BJ (cell line): ENCODE measurements around the gene CDH22. TPM values are rescaled to one million over a fixed set of nuclear protein-coding genes. Genes with fewer than 3 reads are reported as not detected.

Experiments used
- CTCF ChIA-PET: fragments of 350-600 bp; formaldehyde crosslinking; extraction: SDS; loops from one replicate; lab custom pipeline; 2021; ENCODE audit warnings: antibody characterized with exemption, inconsistent platforms; lab: Yijun Ruan, JAX
- POLR2A ChIA-PET: fragments of 300-600 bp; sonication (Branson Sonifier 250); formaldehyde crosslinking; extraction: SDS; loops from one replicate; lab custom pipeline; 2021; ENCODE audit warnings: antibody characterized with exemption; lab: Charles Lee
- DNase-seq: peaks from one replicate; pipeline ENCODE4 v3.0.0-alpha.2; 2011; ENCODE audit warnings: low read depth
- H3K27me3 ChIP-seq: 2 replicates; pipeline ENCODE4 v1.6.0; 2011; ENCODE audit warnings: low read length; ENCODE audit not compliant: control insufficient read depth, insufficient read depth
- H3K36me3 ChIP-seq: 2 replicates; pipeline ENCODE4 v1.5.1; 2011; ENCODE audit warnings: low read length; ENCODE audit not compliant: control insufficient read depth, insufficient read depth
- H3K4me3 ChIP-seq: 2 replicates; pipeline ENCODE4 v1.5.1; 2011; ENCODE audit warnings: low read depth, mild to moderate bottlenecking, control low read depth, low read length
- CTCF ChIP-seq: IDR thresholded peaks from 2 replicates; pipeline ENCODE4 v1.5.1; 2011; ENCODE audit warnings: low read depth, mild to moderate bottlenecking, control low read depth, inconsistent platforms, low read length, moderate library complexity; ENCODE audit not compliant: insufficient read depth
- polyA plus RNA-seq: library from polyadenylated mRNA; depleted of rRNA; stranded (reverse); fragments of >200 nt; gene quantifications from 2 replicates; pipeline ENCODE4 v1.2.3, GENCODE V29; 2011

CDH22 gene
- polyA plus RNA-seq, 1 experiment, result not detected

DNA sequence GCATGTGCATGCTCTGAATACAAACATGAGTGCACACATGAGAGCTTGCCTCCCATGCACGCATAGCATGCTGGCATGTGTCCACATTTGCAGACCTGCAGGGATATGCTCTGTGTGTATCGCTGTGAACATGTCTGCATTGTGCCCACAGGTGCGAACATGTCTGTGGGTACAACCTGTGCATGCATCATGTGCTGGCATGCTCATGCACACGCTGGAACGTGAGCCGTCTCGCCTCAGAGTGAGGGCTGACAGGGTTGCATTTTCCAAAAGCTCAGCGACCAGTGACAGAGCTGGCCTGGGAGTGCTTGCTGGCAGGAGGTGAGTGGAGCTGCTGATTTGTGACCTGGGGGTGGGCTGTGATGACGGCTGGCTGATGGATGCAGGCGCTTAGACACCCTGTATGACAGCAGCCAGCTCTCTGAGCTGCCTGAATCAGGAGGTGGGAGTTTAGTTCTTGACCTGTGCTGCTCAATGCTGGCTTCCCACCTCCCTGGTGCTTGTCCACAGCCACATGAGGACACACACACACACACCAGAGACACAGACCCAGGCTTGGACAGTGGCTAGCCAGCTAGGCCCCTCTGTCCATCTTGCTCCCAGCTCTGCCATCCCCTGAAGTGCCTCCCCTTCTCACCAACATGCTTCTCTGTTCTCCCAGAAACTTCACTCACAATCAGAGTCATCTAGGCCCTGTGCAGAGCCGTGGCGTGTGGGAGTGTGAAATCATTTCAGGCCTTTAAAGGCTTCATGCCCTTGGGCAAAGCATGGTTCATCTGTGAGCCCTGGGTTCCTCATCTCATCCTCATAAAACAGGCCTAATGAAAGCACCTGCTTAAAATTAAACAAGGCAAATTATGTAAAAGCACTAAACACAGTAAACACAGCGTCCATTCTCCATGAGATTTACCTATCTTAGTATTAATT lies 138.8 kb downstream of the CDH22 start:
- ChIA-PET POLR2A (no interaction called here), CTCF (interaction anchor here (1.2 kb wide), 1 partner anchor 10 kb away, joined by 3 read pairs; no protein-coding TSS in a partner anchor)
- TF ChIP-seq CTCF, result no peak
- H3K4me3 ChIP-seq, result no peak overlapping the region
- DNase-seq, result no peak
- peaks cover 11% of the 10 kb centered on the region for H3K27me3 ChIP-seq
- H3K36me3 ChIP-seq, result no peaks in the 10 kb centered on the region

GRCh38 chr20:46168438-46168837 lies 139.9 kb downstream of the CDH22 start:
- POLR2A ChIA-PET, result no interaction called here
- no peak overlapping the region for H3K4me3 ChIP-seq
- no peak for TF ChIP-seq CTCF
- CTCF ChIA-PET, result interaction anchor here (1.2 kb wide), 1 partner anchor 11 kb away, joined by 3 read pairs; no protein-coding TSS in a partner anchor
- no peak for DNase-seq
- H3K36me3 ChIP-seq, result no peaks in the 10 kb centered on the region
- peaks cover 9% of the 10 kb centered on the region for H3K27me3 ChIP-seq

- TF ChIP-seq CTCF, result no peak
- ChIA-PET CTCF (interaction anchor here (2.4 kb wide), 1 partner anchor 34 kb away, joined by 5 read pairs; no protein-coding TSS in a partner anchor), POLR2A (no interaction called here)
- Histone ChIP-seq H3K4me3 (no peak overlapping the region), H3K27me3 (peaks cover 9% of the 10 kb centered on the region; the same call in 1 of the 2 replicates), H3K36me3 (no peaks in the 10 kb centered on the region)
- no peak for DNase-seq
Observed at GRCh38 chr20:46167080-46167479, 141.2 kb downstream of the CDH22 start.

DNA sequence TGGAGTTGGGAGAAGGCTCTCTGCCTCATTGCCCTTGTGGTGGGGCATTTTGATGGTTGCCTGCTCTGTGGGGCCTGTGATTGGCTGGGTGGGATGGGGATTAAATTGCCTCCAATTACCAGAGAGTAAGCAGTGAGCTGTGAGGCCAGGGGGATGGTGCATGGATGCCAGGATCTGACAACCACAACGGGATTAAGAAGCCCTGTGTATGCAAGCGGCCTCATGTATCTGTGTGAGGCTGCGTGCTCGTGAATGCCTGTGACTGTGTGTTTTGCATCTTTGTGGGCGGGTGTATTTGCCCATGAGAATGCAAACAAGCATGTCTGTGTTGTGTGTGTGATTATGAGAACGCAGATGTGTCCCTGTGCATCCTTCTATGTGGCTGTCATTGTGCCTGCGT lies 144.0 kb downstream of the CDH22 start:
- no peaks in the 10 kb centered on the region for H3K36me3 ChIP-seq
- ChIA-PET CTCF (no interaction called here), POLR2A (no interaction called here)
- H3K27me3 ChIP-seq, result peaks cover 13% of the 10 kb centered on the region
- no peak for TF ChIP-seq CTCF
- DNase-seq, result no peak
- no peak overlapping the region for H3K4me3 ChIP-seq

DNA sequence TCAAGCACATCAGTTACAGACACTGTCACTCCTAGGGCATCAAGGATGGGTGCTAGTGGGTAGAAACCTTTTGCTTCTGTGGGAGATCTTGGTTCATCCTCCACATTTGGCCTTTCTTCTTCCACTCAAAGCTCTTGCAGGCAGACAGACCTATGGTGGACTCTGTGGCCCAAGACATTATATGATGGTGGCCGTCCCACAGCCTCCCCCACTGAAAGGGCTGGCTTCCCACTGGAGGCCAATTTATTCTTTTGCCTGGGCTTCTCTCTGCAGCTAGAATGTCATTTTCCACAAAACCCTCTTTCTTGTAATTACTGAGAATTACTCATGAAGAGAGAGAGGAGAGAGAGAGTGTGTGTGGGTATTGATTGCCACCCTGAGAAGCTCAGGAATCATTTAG lies 146.4 kb downstream of the CDH22 start:
- CTCF ChIA-PET, result interaction anchor here (1.0 to 1.6 kb wide), 3 partner anchors 11 to 140 kb away, joined by 3 to 4 read pairs (median 3); no protein-coding TSS in a partner anchor
- H3K36me3 ChIP-seq, result no peaks in the 10 kb centered on the region
- POLR2A ChIA-PET, result no interaction called here
- no peak for DNase-seq
- no peak for TF ChIP-seq CTCF
- no peak overlapping the region for H3K4me3 ChIP-seq
- peaks cover 15% of the 10 kb centered on the region for H3K27me3 ChIP-seq
